ENCODE results near the gene SORCS3. TPM values are rescaled to one million over a fixed set of nuclear protein-coding genes. Genes with fewer than 3 reads are reported as not detected.

SORCS3 gene
- total RNA-seq, 1 experiment from 2014 or later = 0.04 TPM

- H3K23ac ChIP-seq (ENCODE audit: insufficient read length, low read depth, low read length) = no peak overlapping the region
- H3K27me3 ChIP-seq (ENCODE audit: insufficient read depth, low read length) = peaks cover 38% of the 10 kb centered on the region; the same call in 1 of the 2 replicates
- Mint-ChIP-seq H3K36me3 (ENCODE audit: insufficient read depth in 1 of 3, low read depth in 3 of 3) (no peaks in the 10 kb centered on the region; a peak in 2 of 7 replicates), H3K4me1 (peaks cover 13 to 14% of the 10 kb centered on the region in 2 experiments), H3K27me3 (ENCODE audit: low read depth) (peaks cover 97% of the 10 kb centered on the region), H3K4me3 (peak overlapping the region in 1 of 2 experiments; percentile 92; a peak in 4 of 5 replicates), H3K9me3 (peaks cover 0 to 2% of the 10 kb centered on the region in 2 experiments; a peak in 1 of 5 replicates), H3K27ac (no peak overlapping the region)
- H4K20me1 ChIP-seq (ENCODE audit: control insufficient read depth, insufficient read depth, insufficient read length) = no peaks in the 10 kb centered on the region
- H4K91ac ChIP-seq (ENCODE audit: insufficient read length, low read depth, low read length) = no peak overlapping the region
- no peak overlapping the region for H2AFZ ChIP-seq (ENCODE audit: low read length)
- no peak overlapping the region for H2BK20ac ChIP-seq (ENCODE audit: low read depth, low read length, poor library complexity, severe bottlenecking)
- peaks cover 36% of the 10 kb centered on the region for H3K23me2 ChIP-seq (ENCODE audit: insufficient read length, low read depth, low read length, poor library complexity, severe bottlenecking)
- H2BK15ac ChIP-seq (ENCODE audit: low read depth, low read length) = no peak overlapping the region
- no peak overlapping the region for H2BK120ac ChIP-seq (ENCODE audit: low read depth, low read length, poor library complexity, severe bottlenecking)
- H3K4ac ChIP-seq (ENCODE audit: low read depth, low read length) = no peak overlapping the region
- H3K56ac ChIP-seq (ENCODE audit: insufficient read length, low read depth, low read length) = no peak overlapping the region
- no peaks in the 10 kb centered on the region for H3K79me1 ChIP-seq (ENCODE audit: insufficient read depth, low read depth, low read length, poor library complexity, severe bottlenecking)
- no peak for DNase-seq
- H2BK12ac ChIP-seq (ENCODE audit: insufficient read length, low read depth, low read length) = no peak overlapping the region
- no CpG with 5 or more reads among the region's 11 CpGs for WGBS (ENCODE audit: extremely low coverage, insufficient read length, low lambda C conversion rate)
- H3K9me3 ChIP-seq (ENCODE audit: control insufficient read depth, low read depth, low read length) = no peaks in the 10 kb centered on the region
- H2BK5ac ChIP-seq (ENCODE audit: insufficient read length, low read length) = no peak overlapping the region
- H3K9ac ChIP-seq (ENCODE audit: extremely low read depth, insufficient read length, low read length) = no peak overlapping the region
- no peaks in the 10 kb centered on the region for H3K79me2 ChIP-seq (ENCODE audit: insufficient read depth, low read length)
- H3K27ac ChIP-seq (ENCODE audit: insufficient read length, low read depth, low read length) = no peak overlapping the region
- H3K18ac ChIP-seq (ENCODE audit: insufficient read length, low read depth, low read length) = no peak overlapping the region
- TF ChIP-seq, protein P1, sequence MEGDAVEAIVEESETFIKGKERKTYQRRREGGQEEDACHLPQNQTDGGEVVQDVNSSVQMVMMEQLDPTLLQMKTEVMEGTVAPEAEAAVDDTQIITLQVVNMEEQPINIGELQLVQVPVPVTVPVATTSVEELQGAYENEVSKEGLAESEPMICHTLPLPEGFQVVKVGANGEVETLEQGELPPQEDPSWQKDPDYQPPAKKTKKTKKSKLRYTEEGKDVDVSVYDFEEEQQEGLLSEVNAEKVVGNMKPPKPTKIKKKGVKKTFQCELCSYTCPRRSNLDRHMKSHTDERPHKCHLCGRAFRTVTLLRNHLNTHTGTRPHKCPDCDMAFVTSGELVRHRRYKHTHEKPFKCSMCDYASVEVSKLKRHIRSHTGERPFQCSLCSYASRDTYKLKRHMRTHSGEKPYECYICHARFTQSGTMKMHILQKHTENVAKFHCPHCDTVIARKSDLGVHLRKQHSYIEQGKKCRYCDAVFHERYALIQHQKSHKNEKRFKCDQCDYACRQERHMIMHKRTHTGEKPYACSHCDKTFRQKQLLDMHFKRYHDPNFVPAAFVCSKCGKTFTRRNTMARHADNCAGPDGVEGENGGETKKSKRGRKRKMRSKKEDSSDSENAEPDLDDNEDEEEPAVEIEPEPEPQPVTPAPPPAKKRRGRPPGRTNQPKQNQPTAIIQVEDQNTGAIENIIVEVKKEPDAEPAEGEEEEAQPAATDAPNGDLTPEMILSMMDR (conservative IDR thresholded peaks at IDR 0.05) = no peak
- no peak overlapping the region for H3K14ac ChIP-seq (ENCODE audit: insufficient read depth, low read length)
- no peak overlapping the region for H4K8ac ChIP-seq (replicated peaks; ENCODE audit: insufficient read length, low read depth, low read length)
- H3T11ph ChIP-seq (ENCODE audit: low read length) = no peak overlapping the region
- H4K5ac ChIP-seq (ENCODE audit: insufficient read length, low read depth, low read length) = no peak overlapping the region
- H3K4me2 ChIP-seq (ENCODE audit: insufficient read depth, insufficient read length, low read length) = peak overlapping the region; percentile 92
- H2AK5ac ChIP-seq (ENCODE audit: insufficient read length, low read length) = no peak overlapping the region
- no peaks in the 10 kb centered on the region for H3K4me1 ChIP-seq (ENCODE audit: insufficient read depth, low read length)
Measured at GRCh38 chr10:104643303-104643663, 2.2 kb downstream of the SORCS3 start.

Data from H9 (cell line).